Activated CD4-positive, alpha-beta T cell treated with anti-CD3 and anti-CD28 coated beads, Interleukin-2, Interleukin-6, amounts not matched to agents 100 ng/mL and 50 ng/mL, durations not matched to agents 16 hours and 8 hours (primary cell): ENCODE data around the gene CDK8.
"Not testable (repeated sequence)": the region's sequence is repeated elsewhere in the genome, so short reads cannot be mapped to it uniquely, and the experiment has no call there.

Source experiments
- DNase-seq: peaks from one replicate; pipeline ENCODE4 v3.0.0-alpha.2; 2020

The CDK8 gene

GRCh38 chr13:26253787-26254582 lies at the start of gene CDK8:
TSS of gene CDK8 (plus strand) at chr13:26254129. CDS start at chr13:26254642, 513 bp downstream.
- peak; percentile 90 for DNase-seq

- DNase-seq, result no peak
These were observed 45.6 kb upstream of the CDK8 start for GRCh38 chr13:26208287-26208686.

- no peak for DNase-seq
These were observed 40.6 kb upstream of the CDK8 start for GRCh38 chr13:26213345-26213744.

DNA sequence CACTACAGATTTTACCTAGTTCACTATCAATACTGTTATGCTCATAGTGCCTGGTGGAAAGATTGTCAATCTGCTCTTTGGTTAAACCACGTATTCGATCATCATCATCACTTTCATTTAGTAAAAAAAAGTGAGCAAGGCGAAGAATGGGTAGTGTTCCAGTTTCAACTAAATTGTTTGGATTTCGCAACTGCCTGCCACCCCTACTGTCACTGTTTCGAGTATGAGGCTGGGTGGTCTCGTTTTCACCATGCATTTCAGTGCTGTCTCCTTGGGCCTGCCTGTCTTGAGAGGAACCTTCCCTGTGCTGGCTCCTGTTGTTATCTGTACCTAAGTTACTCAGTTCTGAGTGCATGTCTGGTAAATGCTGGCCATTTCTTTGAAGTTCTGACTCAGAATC lies 39.9 kb upstream of the CDK8 start:
- DNase-seq, result no peak

DNA sequence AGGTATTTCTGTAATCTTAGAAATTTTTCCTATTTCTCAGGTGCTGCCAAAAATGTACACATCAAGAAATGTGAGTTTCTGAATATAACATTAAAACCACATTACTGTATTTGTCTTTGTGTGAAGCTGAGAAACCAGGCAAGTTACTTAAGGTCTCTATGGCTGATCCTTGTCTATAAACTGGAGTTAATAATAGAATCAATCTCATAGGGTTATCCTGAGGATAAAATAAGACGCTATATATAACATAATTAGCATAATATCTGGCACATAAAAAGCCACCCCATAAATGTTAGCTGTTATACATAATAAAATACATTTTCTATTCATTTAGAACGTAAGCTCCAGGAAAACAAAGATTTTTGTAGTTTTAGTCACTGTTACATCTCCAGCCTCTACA lies 37.9 kb upstream of the CDK8 start:
- DNase-seq, result no peak

GRCh38 chr13:26219726-26220125 lies 34.2 kb upstream of the CDK8 start:
- no peak for DNase-seq

DNA sequence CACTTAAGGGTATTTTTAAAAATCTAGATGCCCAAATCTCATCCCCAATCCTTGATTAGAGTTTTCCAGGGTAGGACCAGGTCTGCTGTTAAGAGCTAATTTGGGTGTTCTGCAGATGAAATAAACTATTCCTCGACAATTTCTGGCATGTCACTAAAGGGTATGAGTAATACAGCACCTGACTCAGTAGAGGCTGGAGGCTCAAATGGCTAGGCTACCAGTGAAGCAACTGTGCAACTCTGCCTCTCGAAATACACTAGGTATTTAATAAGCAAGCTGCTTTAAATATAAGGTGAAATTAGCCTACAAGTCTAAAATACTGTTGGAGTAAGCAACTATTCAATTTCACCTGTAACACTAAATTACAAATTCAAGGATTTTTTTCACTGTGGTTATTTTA lies 33.4 kb upstream of the CDK8 start:
- peak; percentile 18 for DNase-seq

DNA sequence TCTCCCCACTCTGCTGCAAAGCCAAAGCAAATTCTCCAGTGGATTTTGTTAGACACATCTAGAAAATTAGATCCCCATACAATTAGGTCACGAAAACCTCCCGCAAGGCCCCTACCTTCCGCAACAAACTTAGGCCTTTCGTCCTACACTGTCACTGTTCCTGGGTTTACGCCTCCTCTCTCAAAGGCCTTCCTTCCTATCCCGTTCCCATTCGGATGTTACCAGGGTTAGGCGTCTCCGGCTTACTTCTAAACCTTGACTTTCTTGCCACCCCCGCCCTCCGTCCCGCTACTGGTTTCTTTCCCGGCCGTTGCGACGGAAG lies 32.6 kb upstream of the CDK8 start:
- no peak for DNase-seq

DNA sequence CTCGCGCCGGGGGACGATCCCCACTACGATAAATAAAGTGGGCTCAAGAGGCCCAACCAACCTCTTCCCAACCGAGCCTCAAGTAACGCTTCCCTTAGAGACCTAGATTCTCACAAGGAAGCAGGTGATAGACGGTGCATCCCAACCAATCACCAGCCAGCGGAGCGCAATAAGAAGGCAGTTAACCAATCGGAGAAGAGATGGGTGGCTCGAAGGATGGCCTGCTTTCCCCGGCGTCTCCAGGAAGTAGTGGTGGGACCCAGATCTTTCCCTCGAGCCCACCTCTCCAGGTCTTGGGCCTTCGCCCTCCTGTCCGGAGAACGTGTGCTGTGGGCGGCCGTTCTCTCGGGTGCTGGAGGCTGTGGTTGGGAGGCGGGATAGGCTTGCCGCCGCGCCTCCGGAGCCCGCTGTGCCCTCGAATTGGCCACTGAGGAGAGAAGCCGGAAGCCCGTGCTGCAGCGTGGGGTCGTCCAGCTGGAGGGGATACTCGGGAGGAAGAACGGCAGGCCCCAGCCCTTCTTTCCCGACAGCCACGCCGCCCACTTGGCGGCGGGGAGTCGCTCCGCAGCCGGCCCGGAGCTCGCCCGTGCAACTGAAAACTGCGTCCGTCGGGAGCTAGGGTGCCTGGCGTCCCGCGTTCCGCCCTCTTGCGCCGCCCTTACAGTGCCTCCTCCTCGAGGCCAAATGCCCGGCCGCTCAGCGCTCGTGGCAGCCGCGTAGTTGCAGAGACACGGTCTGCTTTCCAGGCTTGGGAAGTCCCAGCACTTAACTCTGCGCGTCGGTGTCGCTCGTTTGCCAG lies 32.0 kb upstream of the CDK8 start, which contains the start of gene RNF6:
RNF6 (minus strand) TSS at position 594 of the 799 bp plus-strand sequence. CDS start 2,665 bp downstream, outside the sequence.
- peak; percentile 93 for DNase-seq

- no peak for DNase-seq
These were observed 31.3 kb upstream of the CDK8 start for GRCh38 chr13:26222520-26223046.

GRCh38 chr13:26225896-26226617 lies 27.9 kb upstream of the CDK8 start:
- DNase-seq, result no peak

DNA sequence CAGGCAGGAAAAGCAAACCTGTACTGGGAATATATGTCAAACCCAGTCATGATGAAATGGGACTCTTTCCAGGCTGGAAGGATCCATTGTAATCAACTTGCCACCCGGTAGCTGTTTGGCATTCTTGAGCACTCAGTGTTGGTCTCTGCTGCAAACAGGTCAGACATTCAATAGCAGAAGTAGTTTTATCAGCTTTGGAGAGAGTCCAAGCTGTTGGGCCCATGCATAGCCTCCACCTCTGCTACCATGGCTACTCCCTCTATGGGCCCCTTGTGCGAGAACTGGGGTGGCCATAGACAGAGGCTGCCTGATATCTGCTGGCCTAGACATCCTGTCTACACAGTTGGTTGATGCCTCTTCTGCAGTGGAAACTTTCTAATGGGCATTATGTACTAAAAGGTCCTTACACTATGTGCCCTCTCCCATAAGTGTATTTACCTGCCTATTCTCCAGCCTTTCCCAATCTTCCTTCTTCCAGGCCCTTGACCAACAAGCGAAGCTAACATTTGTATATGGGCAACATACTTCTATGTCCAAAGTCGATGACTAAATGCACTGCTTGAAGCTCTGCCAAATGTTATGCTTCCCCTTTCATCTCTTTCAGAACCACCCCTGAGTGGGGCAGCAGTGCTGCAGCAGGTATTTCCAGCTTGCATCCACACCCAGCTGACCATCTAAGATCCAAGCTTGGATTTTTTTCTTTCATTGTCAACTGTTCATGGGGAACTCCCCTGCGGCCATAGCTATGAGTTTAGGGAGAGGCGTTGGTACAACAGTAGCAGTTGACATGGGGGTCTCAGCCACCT lies 26.6 kb upstream of the CDK8 start:
- DNase-seq, result no peak

GRCh38 chr13:26228096-26228495 lies 25.8 kb upstream of the CDK8 start:
- no peak for DNase-seq

- DNase-seq, result no peak
These were observed 24.8 kb upstream of the CDK8 start for GRCh38 chr13:26229080-26229615.

DNA sequence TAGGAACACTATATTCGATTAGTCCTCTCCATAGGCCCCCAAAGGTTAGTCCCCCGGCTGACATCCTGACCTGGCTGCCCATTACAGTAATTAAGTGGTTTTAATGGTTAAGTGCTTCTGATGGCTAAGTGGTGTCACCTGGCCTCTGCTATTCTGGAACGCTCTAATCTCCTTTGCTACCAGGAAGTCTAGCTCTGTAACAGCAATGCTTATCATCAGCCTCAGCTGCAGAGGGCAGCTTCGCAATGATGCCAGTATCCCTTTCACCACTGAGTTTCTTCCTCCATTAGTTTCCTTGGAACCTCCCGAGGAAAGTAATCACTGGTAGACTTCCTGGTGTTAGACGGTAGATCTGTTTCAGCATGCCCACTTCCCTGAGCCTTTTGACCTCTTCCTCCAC lies 23.2 kb upstream of the CDK8 start:
- DNase-seq, result no peak

- no peak for DNase-seq
These were observed 17.6 kb upstream of the CDK8 start for GRCh38 chr13:26236296-26236695.

DNA sequence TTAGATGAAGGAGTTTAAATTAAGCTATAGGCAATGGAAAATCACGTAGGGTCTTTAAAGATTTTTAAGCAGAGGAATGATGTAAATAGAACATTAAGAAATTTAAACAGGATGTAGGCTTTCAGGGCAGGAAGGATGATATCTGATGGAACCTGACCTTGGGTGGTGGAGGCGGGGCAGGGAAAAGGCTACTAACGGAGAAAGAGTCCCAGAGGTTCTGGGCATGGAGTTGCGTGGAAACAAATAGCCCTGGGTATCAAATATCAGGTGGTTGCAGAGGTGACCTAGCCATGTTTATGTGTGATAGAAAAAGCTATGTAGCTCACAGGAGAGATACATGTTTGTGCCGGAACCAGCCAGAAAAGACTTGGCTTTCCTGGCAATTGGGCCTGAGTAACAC lies 7.8 kb upstream of the CDK8 start:
- no peak for DNase-seq

- DNase-seq, result no peak
These were observed 6.9 kb upstream of the CDK8 start for GRCh38 chr13:26247011-26247410.

DNA sequence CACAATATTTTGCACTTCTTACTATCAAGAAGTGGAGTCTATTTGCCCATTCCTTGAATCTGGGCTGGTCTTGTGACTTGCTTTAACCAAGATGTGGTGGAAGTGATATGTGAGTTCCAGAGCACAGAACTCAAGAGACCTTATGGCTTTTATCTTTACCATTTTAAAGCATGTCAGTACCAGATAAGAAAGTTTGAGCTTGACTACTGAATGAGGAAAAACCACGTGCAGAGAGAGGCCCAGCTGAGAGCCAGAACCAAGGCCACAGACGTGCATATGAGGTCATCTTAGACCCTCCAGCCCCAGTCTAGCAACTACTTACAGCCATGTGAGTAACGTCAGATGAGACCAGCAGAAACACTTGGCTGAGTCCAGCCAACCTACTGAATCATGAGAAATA lies 6.3 kb upstream of the CDK8 start:
- DNase-seq, result no peak

- no peak for DNase-seq
These were observed 4.4 kb upstream of the CDK8 start for GRCh38 chr13:26249551-26249950.

DNA sequence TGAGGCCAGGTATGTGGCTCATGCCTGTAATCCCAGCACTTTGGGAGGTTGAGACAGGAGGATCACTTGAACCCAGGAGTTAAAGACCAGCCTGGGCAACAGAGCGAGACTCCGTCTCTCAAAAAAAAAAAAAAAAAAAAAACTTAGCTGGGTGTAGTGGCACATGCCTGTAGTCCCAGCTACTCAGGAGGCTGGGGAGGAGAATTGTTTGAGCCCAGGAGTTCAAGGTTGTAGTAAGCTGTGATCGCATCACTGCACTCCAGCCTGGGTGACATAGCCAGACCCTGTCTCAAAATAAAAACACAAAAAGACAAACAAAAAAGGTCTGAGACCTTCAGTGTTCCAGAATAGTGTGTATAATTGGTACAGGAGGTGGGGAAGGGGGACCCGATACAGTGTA lies 1.9 kb upstream of the CDK8 start:
- DNase-seq, result not testable (repeated sequence)

DNA sequence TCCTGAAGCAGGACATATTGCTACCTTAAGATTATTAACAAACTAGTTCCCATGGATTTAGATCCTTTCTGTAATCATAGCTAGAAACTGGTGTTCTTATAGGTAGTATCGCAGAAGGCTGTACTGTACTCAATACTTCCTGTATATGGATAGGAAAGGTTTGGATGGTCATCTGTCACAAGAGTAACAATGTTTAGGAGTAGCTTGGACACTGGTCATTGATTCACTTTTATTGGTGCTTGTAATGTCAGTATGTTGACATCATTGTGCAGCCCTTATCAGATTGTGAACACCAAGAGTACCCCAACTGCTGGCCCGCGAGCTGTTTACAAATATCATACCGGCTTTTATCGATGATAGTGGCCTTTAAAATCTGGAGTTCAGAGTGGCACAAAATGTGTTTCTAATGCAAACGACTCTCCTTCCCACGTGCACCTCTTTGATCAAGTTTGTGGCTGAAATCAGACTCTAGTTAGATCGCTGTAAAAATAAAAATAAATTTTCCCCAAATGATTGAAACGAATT lies 605 bp upstream of the CDK8 start:
- no peak for DNase-seq
